ENCODE results near the gene FBXL22.
A peak's percentile ranks its signal among the peaks of the same experiment; 100 is the strongest.

FBXL22 gene

DNA sequence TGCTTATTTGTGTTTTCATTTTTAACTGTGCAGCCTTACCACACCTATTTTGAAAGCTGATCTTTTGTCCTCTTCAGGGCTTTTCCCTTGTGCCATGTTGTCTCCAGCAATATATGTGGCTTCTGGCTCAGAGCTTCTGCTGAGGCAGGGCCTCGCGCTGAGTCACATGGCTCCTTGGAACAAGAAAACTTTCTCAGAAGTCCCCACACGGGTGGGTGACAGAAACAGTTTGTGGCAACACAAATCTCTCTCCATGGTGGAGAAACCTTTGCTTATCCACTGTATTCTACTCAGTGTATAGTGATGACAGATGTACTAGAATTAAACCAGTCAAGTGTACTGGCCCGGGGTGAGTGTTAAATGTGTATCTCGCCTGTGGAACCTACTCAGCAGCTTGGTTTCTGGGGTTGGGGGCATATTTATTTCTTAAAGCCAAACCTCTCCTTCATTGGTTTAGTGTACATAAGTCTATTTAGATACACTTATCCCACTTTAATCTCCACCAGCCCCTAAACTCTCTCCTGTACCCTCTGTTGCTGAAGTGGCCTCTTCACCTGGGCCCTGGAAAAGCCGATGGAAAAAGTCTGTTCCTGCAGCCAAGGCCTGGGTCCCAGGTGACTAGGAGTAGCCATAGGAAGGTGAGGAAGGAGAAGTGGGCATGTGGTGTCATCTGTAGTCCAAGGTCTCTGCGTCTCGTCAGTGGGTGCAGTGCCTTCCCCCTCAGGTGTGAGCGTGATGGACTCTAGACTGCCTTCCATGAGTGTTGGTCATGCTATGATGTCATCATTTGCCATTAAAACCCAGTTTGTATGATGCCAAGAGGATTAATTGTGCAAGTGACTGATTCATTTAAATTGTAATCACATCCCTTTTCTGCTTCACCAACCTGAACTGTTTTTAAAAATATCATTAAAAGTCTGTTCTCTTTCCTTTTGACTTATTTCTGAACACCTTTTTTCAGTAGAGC, 3.2 kb upstream of the FBXL22 start:
- DNase-seq (ENCODE audit: low read depth), result no peak

- DNase-seq (ENCODE audit: low read depth), result no peak
Measured at GRCh38 chr15:63595065-63595464, 2.1 kb upstream of the FBXL22 start.

DNA sequence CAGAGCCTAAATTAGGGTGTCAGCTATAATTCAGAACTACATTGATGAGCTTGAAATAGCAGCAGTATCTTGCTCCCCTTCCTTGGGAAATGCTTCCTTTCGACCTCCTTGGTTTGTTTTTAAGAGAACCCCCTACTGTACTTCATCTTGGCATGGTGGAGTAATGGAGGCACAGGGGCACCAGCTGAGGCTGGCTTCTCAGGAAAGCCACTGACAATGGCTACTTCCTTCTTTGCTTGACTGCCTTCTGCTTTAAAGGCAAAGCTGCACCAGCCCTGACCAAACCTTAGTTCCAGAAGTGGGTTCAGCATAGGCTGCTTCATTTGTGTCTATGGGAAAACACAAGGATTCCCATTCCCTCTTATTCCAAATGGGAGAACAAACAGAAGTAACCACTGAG, 1.5 kb upstream of the FBXL22 start:
- no peak for DNase-seq (ENCODE audit: low read depth)

DNA sequence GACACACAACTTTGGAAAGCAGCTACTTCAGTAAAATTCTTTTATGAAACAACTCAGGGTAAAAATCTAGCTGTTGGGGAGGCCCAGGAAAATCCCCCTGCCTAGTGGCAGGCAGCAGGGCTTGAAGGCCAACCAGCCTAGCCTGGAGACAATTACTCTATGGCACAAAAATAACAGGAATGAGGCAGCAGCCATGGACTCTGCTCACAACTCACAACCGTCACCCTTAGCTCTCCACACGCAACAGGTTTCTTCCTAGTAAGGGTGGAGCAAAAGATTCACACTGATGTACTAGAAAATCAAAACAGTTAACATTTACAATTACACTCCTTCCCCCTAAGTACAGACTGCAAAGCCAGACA, 530 bp upstream of the FBXL22 start:
- no peak for DNase-seq (ENCODE audit: low read depth)

- no peak for DNase-seq (ENCODE audit: low read depth)
Measured at GRCh38 chr15:63597821-63598220, 634 bp downstream of the FBXL22 start.

GRCh38 chr15:63598473-63599400, 1.6 kb downstream of the FBXL22 start:
- DNase-seq (ENCODE audit: low read depth), result no peak

DNA sequence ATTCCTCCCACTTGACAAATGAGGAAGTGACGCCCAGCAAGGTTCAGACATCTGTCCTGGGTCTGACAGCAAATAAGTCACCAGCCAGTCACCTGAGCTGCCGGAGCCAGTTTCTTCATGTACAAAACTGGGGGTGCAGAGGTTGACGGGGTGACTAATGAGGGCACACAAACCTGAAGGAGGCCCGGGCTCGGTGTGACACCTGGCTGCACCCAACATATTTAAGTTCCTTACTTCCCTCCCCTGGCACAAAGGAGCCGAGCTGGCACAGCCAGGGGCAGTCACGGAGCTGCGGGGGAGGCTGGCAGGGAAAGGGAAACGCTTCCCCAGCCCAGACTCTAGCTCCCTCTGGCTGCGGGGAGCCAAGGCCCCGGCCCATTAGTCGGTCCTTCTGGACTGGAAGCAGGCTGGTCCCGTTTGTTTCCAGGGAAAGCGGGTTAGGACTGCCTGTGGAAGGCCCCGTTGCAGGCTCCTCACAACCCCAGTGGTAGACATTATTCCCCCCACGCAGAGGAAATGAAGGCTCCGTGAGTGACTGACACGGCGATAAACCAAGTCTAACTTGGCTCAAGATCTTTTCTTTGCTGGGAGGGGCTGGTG, 2.3 kb downstream of the FBXL22 start:
- peak; percentile 51 for DNase-seq (ENCODE audit: low read depth)

- DNase-seq (ENCODE audit: low read depth), result no peak
Measured at GRCh38 chr15:63600001-63600615, 2.9 kb downstream of the FBXL22 start.

- DNase-seq (ENCODE audit: low read depth), result peak; percentile 95
Measured at GRCh38 chr15:63600616-63601025, 3.4 kb downstream of the FBXL22 start.

- no peak for DNase-seq (ENCODE audit: low read depth)
Measured at GRCh38 chr15:63601026-63601703, 4.0 kb downstream of the FBXL22 start.

DNA sequence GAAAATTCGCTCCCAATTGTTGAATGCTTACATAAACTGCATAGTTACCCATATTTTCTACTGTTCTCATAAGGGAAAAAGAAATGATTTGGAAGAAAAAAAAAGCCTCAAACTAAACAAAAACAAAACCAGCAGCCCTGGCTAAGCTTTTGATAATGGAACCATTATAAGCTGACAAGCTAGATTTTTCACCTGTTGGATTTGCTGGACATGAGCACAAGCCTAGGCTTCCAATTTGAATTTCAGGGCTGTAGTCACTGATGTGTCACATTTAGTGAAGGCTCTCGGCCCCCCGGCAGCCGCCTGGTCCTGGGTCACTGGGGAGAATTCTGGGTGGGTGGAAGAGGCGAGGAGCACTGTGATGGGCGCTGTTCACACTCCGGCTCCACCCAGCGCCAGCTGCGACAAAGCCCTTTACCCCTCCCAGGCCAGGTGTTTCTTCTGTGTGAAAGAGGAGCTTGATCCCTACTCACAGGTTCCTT, 4.6 kb downstream of the FBXL22 start:
- DNase-seq (ENCODE audit: low read depth), result no peak

- DNase-seq (ENCODE audit: low read depth), result no peak
Measured at GRCh38 chr15:63602595-63602994, 5.4 kb downstream of the FBXL22 start.

GRCh38 chr15:63603516-63603915, 6.3 kb downstream of the FBXL22 start:
- no peak for DNase-seq (ENCODE audit: low read depth)

DNA sequence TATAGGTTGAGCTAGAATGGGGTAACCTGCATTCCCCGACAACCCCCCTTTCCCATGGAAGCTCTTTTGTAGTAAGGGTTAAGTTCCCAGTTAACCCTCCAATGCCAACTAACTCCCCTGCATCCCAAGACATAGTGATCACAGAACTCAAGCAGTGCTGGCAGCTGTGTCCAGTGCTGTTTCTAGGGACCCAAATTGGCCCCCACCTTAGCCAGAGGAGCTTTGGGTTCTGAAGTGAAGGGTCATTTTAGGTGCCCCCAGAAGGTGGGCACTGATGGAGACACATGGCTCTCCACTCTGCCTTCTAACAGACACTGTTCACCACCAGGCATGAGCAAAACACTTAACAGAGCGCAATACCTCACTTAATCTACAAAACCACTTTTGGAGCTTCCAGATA, 7.1 kb downstream of the FBXL22 start:
- DNase-seq (ENCODE audit: low read depth), result no peak

GRCh38 chr15:63605036-63605435, 7.8 kb downstream of the FBXL22 start:
- no peak for DNase-seq (ENCODE audit: low read depth)

- no peak for DNase-seq (ENCODE audit: low read depth)
Measured at GRCh38 chr15:63605816-63606215, 8.6 kb downstream of the FBXL22 start.

DNA sequence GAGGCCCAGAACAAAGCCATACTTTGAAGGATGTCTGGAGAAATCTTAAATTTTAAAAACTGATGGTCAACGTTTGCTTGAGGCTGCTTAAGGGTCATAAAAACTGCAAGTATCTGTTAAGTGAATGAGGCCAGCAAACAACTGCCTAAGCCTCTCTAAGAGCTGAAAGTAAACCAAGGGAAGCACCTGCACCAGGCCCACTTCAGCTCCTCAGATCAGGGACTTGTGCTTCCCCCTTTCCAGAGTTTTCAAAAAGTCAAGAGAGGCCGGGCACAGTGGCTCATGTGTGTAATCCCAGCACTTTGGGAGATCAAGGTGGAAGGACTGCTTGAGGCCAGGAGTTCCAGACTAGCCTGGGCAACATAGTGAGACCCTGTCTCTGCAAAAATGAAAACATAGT, 9.1 kb downstream of the FBXL22 start:
- DNase-seq (ENCODE audit: low read depth), result no peak

DNA sequence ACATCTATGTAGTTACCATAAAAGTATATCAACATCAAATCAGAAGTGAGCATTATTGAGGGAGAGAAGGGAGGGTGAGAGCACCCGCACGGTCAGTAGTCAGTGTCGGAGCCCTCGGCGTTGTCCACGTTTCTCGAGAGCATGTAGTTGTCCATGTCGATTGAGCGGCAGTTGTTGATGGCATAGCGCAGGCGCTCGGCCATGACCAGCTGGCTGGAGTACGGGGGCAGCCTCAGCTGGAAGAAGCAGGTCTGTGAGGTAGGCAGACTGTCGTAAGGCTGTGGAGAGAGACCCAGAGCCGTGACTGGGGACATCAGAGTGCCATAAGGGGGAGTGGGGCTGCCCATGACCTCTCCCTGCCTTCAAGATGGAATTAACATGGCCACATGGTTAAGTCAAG, 11.8 kb downstream of the FBXL22 start:
- no peak for DNase-seq (ENCODE audit: low read depth)

DNA sequence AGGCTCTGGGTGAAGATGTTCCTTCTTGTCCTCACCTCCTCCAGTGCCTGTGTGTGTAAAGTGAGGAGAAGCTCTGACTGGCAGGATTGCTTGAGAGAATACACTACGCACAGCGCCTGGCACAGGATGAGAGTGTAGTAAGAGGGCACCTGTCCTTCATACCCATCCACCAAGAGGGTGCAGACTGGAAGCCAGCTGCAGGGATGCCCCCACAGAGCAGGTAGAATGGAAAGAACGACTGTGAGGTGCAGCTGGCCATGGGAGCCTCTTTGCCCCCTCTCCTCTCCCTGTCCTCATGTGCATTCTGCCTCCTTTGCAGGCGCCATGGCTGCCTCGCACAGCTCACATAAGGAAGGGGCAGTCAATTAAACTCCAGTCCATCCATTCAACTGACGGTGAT, 12.3 kb downstream of the FBXL22 start:
- DNase-seq (ENCODE audit: low read depth), result no peak

GRCh38 chr15:63610209-63610841, 13.1 kb downstream of the FBXL22 start:
- peak; percentile 70 for DNase-seq (ENCODE audit: low read depth)

GRCh38 chr15:63611177-63611576, 14.0 kb downstream of the FBXL22 start:
- DNase-seq (ENCODE audit: low read depth), result no peak
